ENCODE results near the gene ELFN2. TPM values are rescaled to one million over a fixed set of nuclear protein-coding genes. Genes with fewer than 3 reads are reported as not detected.

ELFN2 gene
- total and polyA plus RNA-seq, 2 experiments from 2014 or later, result 0.40 to 0.53 TPM

DNA sequence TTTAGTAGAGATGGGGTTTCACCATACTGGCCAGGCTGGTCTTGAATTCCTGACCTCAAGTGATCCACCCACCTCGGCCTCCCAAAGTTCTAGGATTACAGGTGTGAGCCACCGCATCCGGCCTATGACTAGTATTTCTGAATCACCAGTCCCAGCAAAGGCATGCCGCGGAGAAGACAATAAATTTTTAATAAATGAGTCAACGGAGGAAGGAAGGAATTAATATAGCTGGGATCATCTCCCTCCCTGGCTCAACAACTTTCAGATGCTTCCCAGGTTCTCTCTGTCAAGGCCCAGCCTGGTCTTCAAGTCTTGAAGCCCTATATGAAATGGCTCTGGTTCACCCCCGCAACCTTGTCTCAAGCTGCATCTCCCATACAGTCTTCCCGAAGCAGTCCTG is 99.3 kb downstream of the ELFN2 start:
- no peak overlapping the region for H3K4me2 ChIP-seq
- WGBS (ENCODE audit: low lambda C conversion rate, missing lambda C conversion rate), result 88% methylated on average over 8 of the region's 8 CpGs
- no peaks in the 10 kb centered on the region for H3K9me3 ChIP-seq (ENCODE audit: low read depth)
- no peaks in the 10 kb centered on the region for H3K9me2 ChIP-seq (replicated peaks; ENCODE audit: insufficient read depth)
- H4K20me1 ChIP-seq (ENCODE audit: insufficient read depth, poor library complexity, severe bottlenecking), result no peaks in the 10 kb centered on the region
- H3K4me1 ChIP-seq (ENCODE audit: insufficient read depth), result peaks cover 23% of the 10 kb centered on the region
- H3K36me3 ChIP-seq (replicated peaks; ENCODE audit: insufficient read depth, low read depth), result no peaks in the 10 kb centered on the region
- H3K4me3 ChIP-seq, result no peak overlapping the region
- no peak for DNase-seq (ENCODE audit: low spot score)
- H2AFZ ChIP-seq, result no peak overlapping the region
- no peaks in the 10 kb centered on the region for H3K79me2 ChIP-seq
- H3K27me3 ChIP-seq, result peaks cover 36% of the 10 kb centered on the region
- TF ChIP-seq EZH2phosphoT487 (IDR thresholded peaks at IDR 0.05; ENCODE audit: low read depth, severe bottlenecking, unreplicated experiment) (no peak), EZH2 (IDR thresholded peaks at IDR 0.05; ENCODE audit: borderline replicate concordance) (no peak)
- TF ChIP-seq, protein P1, sequence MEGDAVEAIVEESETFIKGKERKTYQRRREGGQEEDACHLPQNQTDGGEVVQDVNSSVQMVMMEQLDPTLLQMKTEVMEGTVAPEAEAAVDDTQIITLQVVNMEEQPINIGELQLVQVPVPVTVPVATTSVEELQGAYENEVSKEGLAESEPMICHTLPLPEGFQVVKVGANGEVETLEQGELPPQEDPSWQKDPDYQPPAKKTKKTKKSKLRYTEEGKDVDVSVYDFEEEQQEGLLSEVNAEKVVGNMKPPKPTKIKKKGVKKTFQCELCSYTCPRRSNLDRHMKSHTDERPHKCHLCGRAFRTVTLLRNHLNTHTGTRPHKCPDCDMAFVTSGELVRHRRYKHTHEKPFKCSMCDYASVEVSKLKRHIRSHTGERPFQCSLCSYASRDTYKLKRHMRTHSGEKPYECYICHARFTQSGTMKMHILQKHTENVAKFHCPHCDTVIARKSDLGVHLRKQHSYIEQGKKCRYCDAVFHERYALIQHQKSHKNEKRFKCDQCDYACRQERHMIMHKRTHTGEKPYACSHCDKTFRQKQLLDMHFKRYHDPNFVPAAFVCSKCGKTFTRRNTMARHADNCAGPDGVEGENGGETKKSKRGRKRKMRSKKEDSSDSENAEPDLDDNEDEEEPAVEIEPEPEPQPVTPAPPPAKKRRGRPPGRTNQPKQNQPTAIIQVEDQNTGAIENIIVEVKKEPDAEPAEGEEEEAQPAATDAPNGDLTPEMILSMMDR (IDR thresholded peaks at IDR 0.05; ENCODE audit: poor library complexity), result no peak
- no peak overlapping the region for H3K27ac ChIP-seq

DNA sequence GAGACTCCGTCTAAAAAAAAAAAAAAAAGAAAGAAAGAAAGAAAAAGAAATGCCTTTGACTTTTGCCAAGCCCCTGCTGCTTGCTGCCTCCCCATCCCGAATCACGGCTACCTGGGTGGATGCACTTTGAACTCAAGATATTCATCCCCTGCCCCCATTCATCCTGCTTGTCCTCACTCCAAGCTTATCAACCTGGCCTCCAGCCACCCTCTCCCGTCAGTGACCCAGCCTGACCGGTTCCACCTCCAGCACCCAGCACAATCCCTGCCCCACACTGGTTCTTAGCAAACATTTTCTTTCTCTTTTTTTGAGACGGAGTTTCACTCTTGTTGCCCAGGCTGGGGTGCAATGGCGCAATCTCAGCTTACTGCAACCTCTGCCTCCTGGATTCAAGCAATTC is 100.6 kb downstream of the ELFN2 start:
- peak; percentile 67 for DNase-seq (ENCODE audit: low spot score)
- Histone ChIP-seq H3K9me3 (ENCODE audit: low read depth) (no peaks in the 10 kb centered on the region), H3K4me2 (peak overlapping the region; percentile 45), H3K27me3 (peaks cover 30% of the 10 kb centered on the region), H3K27ac (peak overlapping the region; percentile 63), H3K79me2 (no peaks in the 10 kb centered on the region), H4K20me1 (ENCODE audit: insufficient read depth, poor library complexity, severe bottlenecking) (no peaks in the 10 kb centered on the region), H3K36me3 (replicated peaks; ENCODE audit: insufficient read depth, low read depth) (no peaks in the 10 kb centered on the region), H3K4me1 (ENCODE audit: insufficient read depth) (peaks cover 23% of the 10 kb centered on the region), H3K4me3 (no peak overlapping the region), H3K9me2 (replicated peaks; ENCODE audit: insufficient read depth) (no peaks in the 10 kb centered on the region), H2AFZ (no peak overlapping the region)
- 28% methylated on average over 7 of the region's 7 CpGs for WGBS (ENCODE audit: low lambda C conversion rate, missing lambda C conversion rate)
- TF ChIP-seq EZH2phosphoT487 (IDR thresholded peaks at IDR 0.05; ENCODE audit: low read depth, severe bottlenecking, unreplicated experiment) (no peak), EZH2 (IDR thresholded peaks at IDR 0.05; ENCODE audit: borderline replicate concordance) (no peak)
- TF ChIP-seq, protein P1 (IDR thresholded peaks at IDR 0.05; ENCODE audit: poor library complexity), result no peak

DNA sequence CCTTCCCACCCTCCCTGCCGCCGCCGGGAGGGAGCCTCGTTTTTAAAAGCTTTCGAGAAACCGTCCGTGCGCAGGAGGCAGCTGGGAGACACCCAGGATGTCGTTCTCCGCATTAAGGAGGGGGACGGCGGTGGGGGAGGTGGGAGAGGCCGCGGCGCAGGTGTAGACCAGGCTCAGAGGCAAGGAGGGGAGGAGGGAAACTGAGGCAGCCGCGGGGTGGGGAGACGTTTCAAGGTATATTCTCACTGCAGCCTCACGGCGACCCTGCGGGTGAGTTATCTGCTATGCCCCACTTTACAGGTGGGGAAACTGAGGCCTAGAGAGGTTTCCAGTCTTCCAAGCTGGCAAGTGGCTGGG is 102.3 kb downstream of the ELFN2 start:
- H3K4me3 ChIP-seq, result no peak overlapping the region

More for the DNA sequence above, 102.3 kb downstream of the ELFN2 start:
- peak overlapping the region; percentile 80 for H3K4me2 ChIP-seq
- H3K27ac ChIP-seq, result no peak overlapping the region
- H3K9me3 ChIP-seq (ENCODE audit: low read depth), result no peaks in the 10 kb centered on the region
- H2AFZ ChIP-seq, result peak overlapping the region; percentile 74
- peaks cover 28% of the 10 kb centered on the region for H3K27me3 ChIP-seq
- no peaks in the 10 kb centered on the region for H3K79me2 ChIP-seq
- H3K36me3 ChIP-seq (replicated peaks; ENCODE audit: insufficient read depth, low read depth), result no peaks in the 10 kb centered on the region
- H4K20me1 ChIP-seq (ENCODE audit: insufficient read depth, poor library complexity, severe bottlenecking), result no peaks in the 10 kb centered on the region
- H3K4me1 ChIP-seq (ENCODE audit: insufficient read depth), result peaks cover 20% of the 10 kb centered on the region
- no peak for TF ChIP-seq EZH2 (IDR thresholded peaks at IDR 0.05; ENCODE audit: borderline replicate concordance)
- TF ChIP-seq EZH2phosphoT487 (IDR thresholded peaks at IDR 0.05; ENCODE audit: low read depth, severe bottlenecking, unreplicated experiment), result no peak
- TF ChIP-seq, protein P1 (IDR thresholded peaks at IDR 0.05; ENCODE audit: poor library complexity), result no peak
- DNase-seq (ENCODE audit: low spot score), result no peak
- 4% methylated on average over 15 of the region's 21 CpGs for WGBS (ENCODE audit: low lambda C conversion rate, missing lambda C conversion rate)
- H3K9me2 ChIP-seq (replicated peaks; ENCODE audit: insufficient read depth), result no peaks in the 10 kb centered on the region
